Astrocyte (in vitro differentiated cells and primary cell): Measurements from ENCODE around the gene ZNF189. TPM values are rescaled to one million over a fixed set of nuclear protein-coding genes. Genes with fewer than 3 reads are reported as not detected.

Source experiments
- DNase-seq: peaks from one replicate; pipeline ENCODE4 v3.0.0-alpha.2; 2010; ENCODE audit warnings: low read depth
- FAIRE-seq: peaks from 2 replicates; lab custom pipeline; 2011; peaks lifted over from hg19 to GRCh38; lab: Jason Lieb, UNC
- H2AFZ ChIP-seq: 2 replicates; pipeline ENCODE4 v1.6.0; 2012; ENCODE audit warnings: low read depth, low read length, inconsistent platforms
- H3K27ac ChIP-seq: 2 replicates; pipeline ENCODE4 v1.5.1; 2011; ENCODE audit warnings: low read depth, low read length, inconsistent platforms
- H3K27me3 ChIP-seq: 2 replicates; pipeline ENCODE4 v1.6.0; 2011; ENCODE audit warnings: low read length, inconsistent platforms; ENCODE audit not compliant: insufficient read depth
- H3K36me3 ChIP-seq: 2 replicates; pipeline ENCODE4 v1.5.1; 2011; ENCODE audit warnings: low read length, inconsistent platforms; ENCODE audit not compliant: insufficient read depth
- H3K4me1 ChIP-seq: 2 replicates; pipeline ENCODE4 v1.5.1; 2011; ENCODE audit warnings: low read length, inconsistent platforms; ENCODE audit not compliant: insufficient read depth
- H3K4me2 ChIP-seq: 2 replicates; pipeline ENCODE4 v1.6.0; 2012; ENCODE audit warnings: low read length, inconsistent platforms
- H3K4me3 ChIP-seq: 2 replicates; pipeline ENCODE4 v1.5.1; 2011; ENCODE audit warnings: low read depth, mild to moderate bottlenecking, low read length, inconsistent platforms; ENCODE audit not compliant: insufficient read depth
- H3K79me2 ChIP-seq: 2 replicates; pipeline ENCODE4 v1.6.0; 2012; ENCODE audit warnings: mild to moderate bottlenecking, low read length, inconsistent platforms; ENCODE audit not compliant: insufficient read depth
- H3K9ac ChIP-seq: 2 replicates; pipeline ENCODE4 v1.6.0; 2012; ENCODE audit warnings: mild to moderate bottlenecking, low read length, inconsistent platforms
- H3K9me3 ChIP-seq: 2 replicates; pipeline ENCODE4 v1.5.1; 2012; ENCODE audit warnings: low read depth, mild to moderate bottlenecking, low read length, inconsistent platforms; ENCODE audit not compliant: insufficient read depth
- H4K20me1 ChIP-seq: 2 replicates; pipeline ENCODE4 v1.6.0; 2012; ENCODE audit warnings: low read length, inconsistent platforms; ENCODE audit not compliant: insufficient read depth
- H3K27ac Mint-ChIP-seq: one replicate; pipeline ENCODE4 v1.8.0; 2021; ENCODE audit warnings: mild to moderate bottlenecking, mixed read lengths; ENCODE audit not compliant: unreplicated experiment
- H3K27me3 Mint-ChIP-seq: one replicate; pipeline ENCODE4 v1.8.0; 2021; ENCODE audit warnings: low read depth, mixed read lengths; ENCODE audit not compliant: unreplicated experiment
- H3K36me3 Mint-ChIP-seq: one replicate; pipeline ENCODE4 v1.8.0; 2021; ENCODE audit warnings: low read depth, mixed read lengths; ENCODE audit not compliant: unreplicated experiment
- H3K4me1 Mint-ChIP-seq: one replicate; pipeline ENCODE4 v1.8.0; 2021; ENCODE audit warnings: low read depth, mixed read lengths; ENCODE audit not compliant: unreplicated experiment
- H3K4me3 Mint-ChIP-seq: one replicate; pipeline ENCODE4 v1.8.0; 2021; ENCODE audit warnings: mild to moderate bottlenecking, moderate library complexity, mixed read lengths; ENCODE audit not compliant: unreplicated experiment
- H3K9me3 Mint-ChIP-seq: one replicate; pipeline ENCODE4 v1.8.0; 2021; ENCODE audit warnings: mild to moderate bottlenecking, mixed read lengths; ENCODE audit not compliant: unreplicated experiment
- EZH2 ChIP-seq: IDR thresholded peaks from 2 replicates; pipeline ENCODE4 v1.6.1; 2012; ENCODE audit warnings: mild to moderate bottlenecking, low read length, inconsistent platforms; ENCODE audit not compliant: insufficient read depth
- total RNA-seq: library from RNA; stranded (reverse); gene quantifications from 2 replicates; pipeline ENCODE4 v1.2.1, GENCODE V29; 2021
- TF ChIP-seq, protein P1 (sequence below): IDR thresholded peaks from 2 replicates; pipeline ENCODE4 v1.5.1; 2011; ENCODE audit warnings: low read depth, mild to moderate bottlenecking, inconsistent platforms, low read length, moderate library complexity; ENCODE audit not compliant: insufficient read depth

The ZNF189 gene
- total RNA-seq, 1 donor from 2014 or later, result 16.8 TPM

DNA sequence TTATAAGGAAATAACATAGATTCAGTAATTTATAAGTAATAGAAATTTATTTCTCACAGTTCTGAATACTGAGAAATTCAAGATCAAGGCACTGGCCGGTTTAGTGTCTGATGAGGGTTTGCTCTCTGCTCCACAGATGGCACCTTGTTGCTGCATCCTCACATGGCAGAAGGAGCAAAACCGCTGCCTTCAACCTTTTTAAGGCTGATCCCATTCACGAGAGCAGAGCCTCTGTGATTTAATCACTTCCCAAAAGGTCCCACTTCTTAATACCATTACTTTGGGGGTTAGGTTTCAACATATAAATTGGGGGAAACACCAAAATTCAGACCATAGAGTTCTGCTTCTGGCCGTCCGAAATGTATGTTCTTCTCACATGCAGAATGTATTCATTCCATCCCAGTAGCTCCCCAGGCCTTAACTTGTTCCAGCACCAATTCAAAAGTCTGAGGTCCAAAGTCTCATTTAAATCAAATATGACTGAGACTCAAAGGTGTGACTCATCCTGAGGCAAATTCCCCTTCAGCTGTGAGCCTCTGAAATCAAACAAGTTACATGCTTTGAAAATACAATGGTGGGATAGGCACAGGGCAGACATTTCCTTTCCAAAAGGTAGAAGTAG, 44.4 kb upstream of the ZNF189 start:
- Histone ChIP-seq H3K9ac (no peak overlapping the region), H3K4me3 (no peak overlapping the region), H3K36me3 (no peaks in the 10 kb centered on the region), H3K9me3 (no peaks in the 10 kb centered on the region), H4K20me1 (no peaks in the 10 kb centered on the region), H2AFZ (no peak overlapping the region), H3K79me2 (no peaks in the 10 kb centered on the region), H3K4me1 (no peaks in the 10 kb centered on the region), H3K4me2 (no peak overlapping the region), H3K27ac (no peak overlapping the region), H3K27me3 (no peaks in the 10 kb centered on the region)
- H3K27me3 Mint-ChIP-seq, result no peaks in the 10 kb centered on the region
- H3K4me1 Mint-ChIP-seq, result peaks cover 15% of the 10 kb centered on the region
- TF ChIP-seq, protein P1, sequence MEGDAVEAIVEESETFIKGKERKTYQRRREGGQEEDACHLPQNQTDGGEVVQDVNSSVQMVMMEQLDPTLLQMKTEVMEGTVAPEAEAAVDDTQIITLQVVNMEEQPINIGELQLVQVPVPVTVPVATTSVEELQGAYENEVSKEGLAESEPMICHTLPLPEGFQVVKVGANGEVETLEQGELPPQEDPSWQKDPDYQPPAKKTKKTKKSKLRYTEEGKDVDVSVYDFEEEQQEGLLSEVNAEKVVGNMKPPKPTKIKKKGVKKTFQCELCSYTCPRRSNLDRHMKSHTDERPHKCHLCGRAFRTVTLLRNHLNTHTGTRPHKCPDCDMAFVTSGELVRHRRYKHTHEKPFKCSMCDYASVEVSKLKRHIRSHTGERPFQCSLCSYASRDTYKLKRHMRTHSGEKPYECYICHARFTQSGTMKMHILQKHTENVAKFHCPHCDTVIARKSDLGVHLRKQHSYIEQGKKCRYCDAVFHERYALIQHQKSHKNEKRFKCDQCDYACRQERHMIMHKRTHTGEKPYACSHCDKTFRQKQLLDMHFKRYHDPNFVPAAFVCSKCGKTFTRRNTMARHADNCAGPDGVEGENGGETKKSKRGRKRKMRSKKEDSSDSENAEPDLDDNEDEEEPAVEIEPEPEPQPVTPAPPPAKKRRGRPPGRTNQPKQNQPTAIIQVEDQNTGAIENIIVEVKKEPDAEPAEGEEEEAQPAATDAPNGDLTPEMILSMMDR, result no peak
- TF ChIP-seq EZH2, result no peak
- FAIRE-seq (no peak), DNase-seq (no peak)
- no peak overlapping the region for H3K4me3 Mint-ChIP-seq
- peaks cover 6% of the 10 kb centered on the region for H3K9me3 Mint-ChIP-seq
- H3K27ac Mint-ChIP-seq, result no peak overlapping the region
- H3K36me3 Mint-ChIP-seq, result no peaks in the 10 kb centered on the region

DNA sequence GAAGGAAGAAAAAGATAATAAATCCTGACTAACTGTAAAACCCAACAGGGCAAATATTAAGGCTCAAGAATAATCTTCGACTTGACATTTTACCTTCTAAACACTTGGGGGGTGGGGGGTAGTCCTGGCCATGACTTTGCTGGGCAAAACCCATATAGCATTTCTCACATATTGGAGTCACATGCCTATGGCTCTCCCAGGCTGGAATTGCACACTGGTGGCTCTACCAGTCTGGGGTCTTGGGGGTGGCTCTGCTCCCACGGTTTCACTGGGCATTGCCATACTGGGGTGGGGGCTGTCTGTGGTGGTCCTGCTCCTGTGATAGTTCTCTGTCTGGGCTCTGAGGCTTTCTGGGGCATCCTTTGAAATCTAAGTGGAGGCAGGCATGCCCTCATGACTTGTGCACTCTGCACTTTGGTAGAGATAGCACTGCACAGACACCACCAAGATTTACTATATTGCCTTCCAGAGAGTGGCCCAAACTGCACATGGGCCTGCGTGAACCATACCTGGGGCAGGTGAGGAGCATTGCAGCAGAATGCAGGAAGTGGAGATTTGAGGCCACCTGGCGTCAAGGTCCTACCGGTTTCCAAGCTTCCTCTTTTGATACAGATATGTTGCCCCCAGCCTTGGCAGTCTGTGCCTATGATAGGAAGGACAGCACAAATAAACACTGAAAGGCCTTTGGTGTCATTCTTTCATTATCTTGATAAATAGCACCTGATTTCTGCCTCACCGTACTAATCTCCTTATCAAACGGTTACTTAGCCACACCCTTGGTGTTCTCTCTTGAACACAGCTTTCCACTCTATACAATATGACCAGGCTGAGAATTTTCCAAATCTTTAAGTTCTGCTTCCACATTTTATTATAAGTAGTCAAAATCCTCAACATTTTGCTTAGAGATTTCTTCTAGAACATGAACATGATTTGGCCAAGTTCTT, 43.6 kb upstream of the ZNF189 start:
- no peaks in the 10 kb centered on the region for H3K4me1 ChIP-seq

More for the DNA sequence above, 43.6 kb upstream of the ZNF189 start:
- Histone ChIP-seq H3K9ac (no peak overlapping the region), H3K9me3 (no peaks in the 10 kb centered on the region), H2AFZ (no peak overlapping the region), H4K20me1 (no peaks in the 10 kb centered on the region), H3K36me3 (no peaks in the 10 kb centered on the region), H3K4me3 (no peak overlapping the region), H3K27ac (no peak overlapping the region), H3K4me2 (no peak overlapping the region), H3K79me2 (no peaks in the 10 kb centered on the region), H3K27me3 (no peaks in the 10 kb centered on the region)
- no peaks in the 10 kb centered on the region for H3K36me3 Mint-ChIP-seq
- DNase-seq (no peak), FAIRE-seq (no peak)
- H3K27ac Mint-ChIP-seq, result no peak overlapping the region
- peaks cover 6% of the 10 kb centered on the region for H3K9me3 Mint-ChIP-seq
- H3K27me3 Mint-ChIP-seq, result no peaks in the 10 kb centered on the region
- peaks cover 15% of the 10 kb centered on the region for H3K4me1 Mint-ChIP-seq
- H3K4me3 Mint-ChIP-seq, result no peak overlapping the region
- TF ChIP-seq, protein P1, result no peak
- no peak for TF ChIP-seq EZH2
